AG09319 (cell line): ENCODE data around the gene NBEAL1.

Experiments
- DNase-seq: peaks from one replicate; pipeline ENCODE4 v3.0.0-alpha.2; 2010; ENCODE audit warnings: low read depth; ENCODE audit errors: extremely low read depth
- TF ChIP-seq, protein P1 (sequence below): IDR thresholded peaks from 2 replicates; pipeline ENCODE4 v1.5.1; 2011; ENCODE audit warnings: low read depth, mild to moderate bottlenecking, inconsistent platforms, low read length, moderate library complexity

The NBEAL1 gene

DNA sequence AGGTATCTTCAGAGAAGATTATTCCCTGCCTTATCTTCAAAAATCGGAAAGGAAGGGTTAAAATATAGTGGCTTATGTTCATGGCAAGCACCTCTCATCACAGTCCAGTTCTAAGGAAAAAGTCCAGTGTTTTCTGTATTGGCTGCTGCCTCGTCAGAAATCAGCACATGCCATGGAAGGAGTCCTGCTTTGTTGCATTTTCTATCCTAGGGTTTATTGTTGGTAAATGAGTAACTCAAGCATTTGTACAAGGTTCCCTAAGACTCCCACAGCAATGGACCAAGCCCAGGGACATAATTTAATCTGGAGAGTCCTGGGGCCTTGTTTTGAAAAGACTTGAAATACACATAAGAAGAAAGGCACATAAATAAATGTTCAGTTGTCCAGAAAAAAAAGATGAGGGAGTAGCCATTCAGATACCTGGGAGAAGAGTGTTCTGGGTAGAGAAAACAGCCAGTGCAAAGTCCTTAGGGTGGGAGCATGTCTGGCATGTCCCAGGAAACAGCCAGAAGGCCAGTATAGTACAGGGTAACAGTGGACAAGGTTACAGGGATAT lies 26.4 kb downstream of the NBEAL1 start:
- DNase-seq = no peak
- TF ChIP-seq, protein P1, sequence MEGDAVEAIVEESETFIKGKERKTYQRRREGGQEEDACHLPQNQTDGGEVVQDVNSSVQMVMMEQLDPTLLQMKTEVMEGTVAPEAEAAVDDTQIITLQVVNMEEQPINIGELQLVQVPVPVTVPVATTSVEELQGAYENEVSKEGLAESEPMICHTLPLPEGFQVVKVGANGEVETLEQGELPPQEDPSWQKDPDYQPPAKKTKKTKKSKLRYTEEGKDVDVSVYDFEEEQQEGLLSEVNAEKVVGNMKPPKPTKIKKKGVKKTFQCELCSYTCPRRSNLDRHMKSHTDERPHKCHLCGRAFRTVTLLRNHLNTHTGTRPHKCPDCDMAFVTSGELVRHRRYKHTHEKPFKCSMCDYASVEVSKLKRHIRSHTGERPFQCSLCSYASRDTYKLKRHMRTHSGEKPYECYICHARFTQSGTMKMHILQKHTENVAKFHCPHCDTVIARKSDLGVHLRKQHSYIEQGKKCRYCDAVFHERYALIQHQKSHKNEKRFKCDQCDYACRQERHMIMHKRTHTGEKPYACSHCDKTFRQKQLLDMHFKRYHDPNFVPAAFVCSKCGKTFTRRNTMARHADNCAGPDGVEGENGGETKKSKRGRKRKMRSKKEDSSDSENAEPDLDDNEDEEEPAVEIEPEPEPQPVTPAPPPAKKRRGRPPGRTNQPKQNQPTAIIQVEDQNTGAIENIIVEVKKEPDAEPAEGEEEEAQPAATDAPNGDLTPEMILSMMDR = no peak

DNA sequence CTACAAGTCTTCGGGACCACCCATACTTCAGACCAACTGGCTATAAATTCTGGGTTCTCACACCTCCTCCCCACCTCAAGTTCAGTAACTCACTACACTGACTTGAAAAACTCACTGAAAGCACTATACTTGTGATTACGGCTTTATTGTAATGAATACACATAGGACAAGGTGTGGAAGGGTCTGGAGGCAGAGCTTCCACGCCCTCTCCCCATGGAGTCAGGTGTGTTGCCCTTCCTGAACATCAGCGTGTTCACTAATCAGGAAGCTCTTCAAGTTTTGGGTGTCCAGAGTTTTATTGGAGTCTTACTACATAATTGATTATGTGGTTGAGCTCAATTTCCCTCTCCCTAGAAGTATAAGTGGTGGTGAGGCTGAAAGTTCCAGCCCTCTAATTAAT lies 27.5 kb downstream of the NBEAL1 start:
- DNase-seq = no peak
- TF ChIP-seq, protein P1 = no peak

DNA sequence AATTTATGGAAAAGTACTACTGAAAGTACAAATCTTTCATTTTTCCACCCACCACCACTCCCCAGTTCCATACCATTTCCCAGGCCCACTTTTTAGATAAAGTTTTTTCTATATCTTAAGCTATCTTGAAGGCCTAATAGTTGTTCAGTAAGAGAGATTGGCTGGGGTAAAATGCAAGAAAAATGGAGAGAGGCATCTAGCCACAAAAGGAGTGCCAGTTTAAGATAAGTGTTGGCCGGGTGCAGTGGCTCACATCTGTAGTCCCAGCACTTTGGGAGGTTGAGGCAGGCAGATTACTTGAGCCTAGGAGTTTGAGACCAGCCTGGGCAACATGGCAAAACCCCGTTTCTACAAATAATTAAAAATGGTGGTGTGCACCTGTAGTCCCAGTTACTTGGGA lies 28.6 kb downstream of the NBEAL1 start:
- TF ChIP-seq, protein P1 = no peak
- DNase-seq = no peak

DNA sequence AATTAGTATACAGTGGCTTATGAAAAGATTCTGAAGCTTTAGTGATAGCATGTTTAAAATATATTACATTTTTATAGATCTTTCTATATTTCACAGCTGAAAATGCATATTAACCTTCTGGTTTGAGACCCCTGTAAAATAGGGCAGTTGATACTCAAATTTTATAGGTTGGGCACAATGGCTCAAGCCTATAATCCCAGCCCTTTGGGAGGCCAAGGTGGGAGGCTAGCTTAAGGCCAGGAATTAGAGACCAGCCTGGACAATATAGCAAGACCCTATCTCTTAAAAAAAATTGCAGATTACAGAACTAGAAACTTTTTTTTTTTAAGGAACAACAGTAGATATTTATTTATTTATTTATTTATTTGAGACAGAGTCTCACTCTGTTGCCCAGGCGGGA lies 31.2 kb downstream of the NBEAL1 start:
- DNase-seq = no peak
- TF ChIP-seq, protein P1 = no peak

DNA sequence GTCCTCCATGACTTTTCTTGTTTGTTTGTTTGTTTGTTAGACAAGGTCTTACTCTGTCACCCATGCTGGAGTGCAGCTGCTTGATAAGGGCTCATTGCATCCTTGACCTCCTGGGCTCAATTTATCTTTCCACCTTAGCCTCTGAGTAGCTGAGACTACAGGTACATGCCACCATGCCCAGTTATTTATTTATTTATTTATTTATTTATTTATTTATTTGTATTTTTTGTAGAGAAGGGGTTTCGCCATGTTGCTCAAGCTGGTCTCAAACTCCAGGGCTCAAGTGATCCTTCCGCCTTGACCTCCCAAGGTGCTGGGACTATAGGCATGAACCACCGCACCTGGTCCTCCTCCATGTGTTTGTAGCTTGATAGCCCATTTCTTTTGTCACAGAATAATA lies 37.9 kb downstream of the NBEAL1 start:
- DNase-seq = no peak
- TF ChIP-seq, protein P1 = no peak

DNA sequence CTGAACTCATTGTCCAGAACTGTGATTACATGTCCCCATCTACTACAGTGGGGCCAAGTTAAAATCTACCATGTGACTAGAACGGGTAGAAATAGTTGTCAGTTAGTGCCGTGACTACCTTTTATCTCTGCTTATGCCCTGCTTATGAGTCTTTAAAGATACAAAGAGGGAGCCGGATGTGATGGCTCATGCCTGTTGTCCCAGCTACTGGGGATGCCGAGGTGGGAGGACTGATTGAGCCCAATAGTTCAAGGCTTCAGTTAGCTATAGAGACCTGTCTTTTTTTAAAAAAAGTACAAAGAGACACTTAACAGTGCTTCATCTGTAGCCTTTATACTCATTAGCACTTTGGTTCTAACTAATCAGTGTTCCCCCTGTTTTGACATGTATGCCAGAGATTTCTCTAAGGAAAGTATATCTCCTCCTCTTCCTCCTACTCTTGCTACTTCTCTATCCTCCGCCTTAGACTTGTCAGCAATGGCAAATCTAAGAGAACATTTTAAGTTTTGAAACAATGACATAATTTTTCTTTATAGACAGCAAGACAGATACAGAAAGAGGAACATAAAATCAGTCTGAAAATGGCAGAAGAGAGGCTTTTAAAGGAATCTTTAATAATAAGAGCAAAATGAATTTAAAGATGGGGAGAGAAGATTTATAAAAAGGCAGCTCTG lies 45.0 kb downstream of the NBEAL1 start:
- TF ChIP-seq, protein P1 = no peak
- DNase-seq = no peak

DNA sequence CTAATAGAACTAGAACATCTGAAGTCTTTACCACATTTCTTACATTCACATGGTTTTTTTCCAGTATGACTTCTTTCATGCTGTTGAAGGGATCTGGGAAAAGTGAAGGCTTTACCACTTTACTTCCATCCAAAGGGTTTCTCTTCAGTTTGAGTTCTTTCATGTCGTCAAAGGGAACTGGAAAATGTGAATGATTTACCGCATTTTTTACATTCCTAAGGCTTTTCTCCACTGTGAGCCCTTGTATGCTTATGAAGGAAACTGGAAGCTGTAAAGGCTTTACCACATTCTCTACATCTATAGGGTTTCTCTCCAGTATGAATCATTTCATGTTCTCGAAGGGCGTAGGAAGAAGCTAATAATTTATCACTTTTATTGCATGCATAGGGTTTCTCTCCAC lies 46.7 kb downstream of the NBEAL1 start:
- TF ChIP-seq, protein P1 = no peak
- DNase-seq = no peak
